Measurements from ENCODE around the gene JAKMIP1.

GRCh38 chr4:6011686-6012085 is 188.7 kb downstream of the JAKMIP1 start:
- TF ChIP-seq CTCF (IDR thresholded peaks at IDR 0.05) = no peak
- TF ChIP-seq POLR2A (IDR thresholded peaks at IDR 0.05) = no peak
- TF ChIP-seq EP300 (IDR thresholded peaks at IDR 0.05) = no peak

Measured in upper lobe of left lung (tissue), 4 donors.